Measurements from ENCODE around the gene AUTS2.
"Not testable (repeated sequence)": the region's sequence is repeated elsewhere in the genome, so short reads cannot be mapped to it uniquely, and the experiment has no call there.

Gene AUTS2

GRCh38 chr7:69782917-69783684, 184.8 kb downstream of the AUTS2 start:
- Histone ChIP-seq H3K27ac (ENCODE audit: low read length) (no peak overlapping the region), H3K36me3 (ENCODE audit: control insufficient read depth, insufficient read depth, low read length) (no peaks in the 10 kb centered on the region), H3K4me1 (ENCODE audit: control insufficient read depth, insufficient read depth, low read length) (no peaks in the 10 kb centered on the region), H3K27me3 (ENCODE audit: control insufficient read depth, insufficient read depth, low read length) (no peaks in the 10 kb centered on the region), H3K9me3 (ENCODE audit: control insufficient read depth, insufficient read depth, low read length) (no peaks in the 10 kb centered on the region), H3K4me3 (ENCODE audit: low read length) (no peak overlapping the region)
- no CpG with 5 or more reads among the region's 7 CpGs for WGBS (ENCODE audit: insufficient coverage, insufficient read length)
- DNase-seq (ENCODE audit: low read depth, low spot score), result no peak

GRCh38 chr7:69786130-69786529, 187.9 kb downstream of the AUTS2 start:
- DNase-seq (ENCODE audit: low read depth, low spot score); H3K4me3 ChIP-seq (ENCODE audit: low read length); H3K27me3 ChIP-seq (ENCODE audit: control insufficient read depth, insufficient read depth, low read length); H3K9me3 ChIP-seq (ENCODE audit: control insufficient read depth, insufficient read depth, low read length); H3K4me1 ChIP-seq (ENCODE audit: control insufficient read depth, insufficient read depth, low read length); H3K36me3 ChIP-seq (ENCODE audit: control insufficient read depth, insufficient read depth, low read length); H3K27ac ChIP-seq (ENCODE audit: low read length): not testable (repeated sequence)
- WGBS (ENCODE audit: insufficient coverage, insufficient read length), result no CpG with 5 or more reads among the region's 6 CpGs

GRCh38 chr7:69786730-69787395, 188.6 kb downstream of the AUTS2 start:
- no CpG with 5 or more reads among the region's 3 CpGs for WGBS (ENCODE audit: insufficient coverage, insufficient read length)
- H3K27me3 ChIP-seq (ENCODE audit: control insufficient read depth, insufficient read depth, low read length), result no peaks in the 10 kb centered on the region
- no peaks in the 10 kb centered on the region for H3K4me1 ChIP-seq (ENCODE audit: control insufficient read depth, insufficient read depth, low read length)
- DNase-seq (ENCODE audit: low read depth, low spot score), result no peak
- H3K36me3 ChIP-seq (ENCODE audit: control insufficient read depth, insufficient read depth, low read length), result no peaks in the 10 kb centered on the region
- H3K27ac ChIP-seq (ENCODE audit: low read length), result no peak overlapping the region
- H3K4me3 ChIP-seq (ENCODE audit: low read length), result no peak overlapping the region
- no peaks in the 10 kb centered on the region for H3K9me3 ChIP-seq (ENCODE audit: control insufficient read depth, insufficient read depth, low read length)

- H3K27ac ChIP-seq (ENCODE audit: low read length), result no peak overlapping the region
- no CpG with 5 or more reads among the region's 5 CpGs for WGBS (ENCODE audit: insufficient coverage, insufficient read length)
- H3K36me3 ChIP-seq (ENCODE audit: control insufficient read depth, insufficient read depth, low read length), result no peaks in the 10 kb centered on the region
- DNase-seq (ENCODE audit: low read depth, low spot score), result no peak
- H3K4me3 ChIP-seq (ENCODE audit: low read length), result no peak overlapping the region
- no peaks in the 10 kb centered on the region for H3K4me1 ChIP-seq (ENCODE audit: control insufficient read depth, insufficient read depth, low read length)
- no peaks in the 10 kb centered on the region for H3K27me3 ChIP-seq (ENCODE audit: control insufficient read depth, insufficient read depth, low read length)
- no peaks in the 10 kb centered on the region for H3K9me3 ChIP-seq (ENCODE audit: control insufficient read depth, insufficient read depth, low read length)
These were observed 189.6 kb downstream of the AUTS2 start for GRCh38 chr7:69787736-69788431.

- no peaks in the 10 kb centered on the region for H3K27me3 ChIP-seq (ENCODE audit: control insufficient read depth, insufficient read depth, low read length)
- no peak for DNase-seq (ENCODE audit: low read depth, low spot score)
- H3K4me3 ChIP-seq (ENCODE audit: low read length), result no peak overlapping the region
- no peaks in the 10 kb centered on the region for H3K36me3 ChIP-seq (ENCODE audit: control insufficient read depth, insufficient read depth, low read length)
- H3K27ac ChIP-seq (ENCODE audit: low read length), result no peak overlapping the region
- H3K4me1 ChIP-seq (ENCODE audit: control insufficient read depth, insufficient read depth, low read length), result no peaks in the 10 kb centered on the region
- WGBS (ENCODE audit: insufficient coverage, insufficient read length), result no CpG with 5 or more reads among the region's 2 CpGs
- H3K9me3 ChIP-seq (ENCODE audit: control insufficient read depth, insufficient read depth, low read length), result no peaks in the 10 kb centered on the region
These were observed 191.3 kb downstream of the AUTS2 start for GRCh38 chr7:69789563-69789962.

- H3K4me3 ChIP-seq (ENCODE audit: low read length), result no peak overlapping the region
- no peaks in the 10 kb centered on the region for H3K9me3 ChIP-seq (ENCODE audit: control insufficient read depth, insufficient read depth, low read length)
- H3K27me3 ChIP-seq (ENCODE audit: control insufficient read depth, insufficient read depth, low read length), result no peaks in the 10 kb centered on the region
- DNase-seq (ENCODE audit: low read depth, low spot score), result no peak
- H3K4me1 ChIP-seq (ENCODE audit: control insufficient read depth, insufficient read depth, low read length), result no peaks in the 10 kb centered on the region
- no peaks in the 10 kb centered on the region for H3K36me3 ChIP-seq (ENCODE audit: control insufficient read depth, insufficient read depth, low read length)
- H3K27ac ChIP-seq (ENCODE audit: low read length), result no peak overlapping the region
- WGBS (ENCODE audit: insufficient coverage, insufficient read length), result no CpG with 5 or more reads among the region's 7 CpGs
These were observed 192.9 kb downstream of the AUTS2 start for GRCh38 chr7:69790977-69791724.

- Histone ChIP-seq H3K9me3 (ENCODE audit: control insufficient read depth, insufficient read depth, low read length) (no peaks in the 10 kb centered on the region), H3K27ac (ENCODE audit: low read length) (no peak overlapping the region), H3K4me1 (ENCODE audit: control insufficient read depth, insufficient read depth, low read length) (no peaks in the 10 kb centered on the region), H3K27me3 (ENCODE audit: control insufficient read depth, insufficient read depth, low read length) (no peaks in the 10 kb centered on the region), H3K36me3 (ENCODE audit: control insufficient read depth, insufficient read depth, low read length) (no peaks in the 10 kb centered on the region), H3K4me3 (ENCODE audit: low read length) (no peak overlapping the region)
- DNase-seq (ENCODE audit: low read depth, low spot score), result no peak
- no CpG with 5 or more reads among the region's 1 CpG for WGBS (ENCODE audit: insufficient coverage, insufficient read length)
These were observed 193.5 kb downstream of the AUTS2 start for GRCh38 chr7:69791739-69792138.

- Histone ChIP-seq H3K36me3 (ENCODE audit: control insufficient read depth, insufficient read depth, low read length) (no peaks in the 10 kb centered on the region), H3K27ac (ENCODE audit: low read length) (no peak overlapping the region), H3K4me3 (ENCODE audit: low read length) (no peak overlapping the region), H3K4me1 (ENCODE audit: control insufficient read depth, insufficient read depth, low read length) (no peaks in the 10 kb centered on the region), H3K27me3 (ENCODE audit: control insufficient read depth, insufficient read depth, low read length) (no peaks in the 10 kb centered on the region), H3K9me3 (ENCODE audit: control insufficient read depth, insufficient read depth, low read length) (no peaks in the 10 kb centered on the region)
- WGBS (ENCODE audit: insufficient coverage, insufficient read length), result no CpG with 5 or more reads among the region's 5 CpGs
- DNase-seq (ENCODE audit: low read depth, low spot score), result no peak
These were observed 197.7 kb downstream of the AUTS2 start for GRCh38 chr7:69795932-69796331.

GRCh38 chr7:69796416-69796815, 198.1 kb downstream of the AUTS2 start:
- H3K4me1 ChIP-seq (ENCODE audit: control insufficient read depth, insufficient read depth, low read length), result no peaks in the 10 kb centered on the region
- no peaks in the 10 kb centered on the region for H3K36me3 ChIP-seq (ENCODE audit: control insufficient read depth, insufficient read depth, low read length)
- no peak overlapping the region for H3K27ac ChIP-seq (ENCODE audit: low read length)
- no peak overlapping the region for H3K4me3 ChIP-seq (ENCODE audit: low read length)
- no CpG with 5 or more reads among the region's 2 CpGs for WGBS (ENCODE audit: insufficient coverage, insufficient read length)
- no peaks in the 10 kb centered on the region for H3K27me3 ChIP-seq (ENCODE audit: control insufficient read depth, insufficient read depth, low read length)
- no peak for DNase-seq (ENCODE audit: low read depth, low spot score)
- no peaks in the 10 kb centered on the region for H3K9me3 ChIP-seq (ENCODE audit: control insufficient read depth, insufficient read depth, low read length)

- no peaks in the 10 kb centered on the region for H3K4me1 ChIP-seq (ENCODE audit: control insufficient read depth, insufficient read depth, low read length)
- no peaks in the 10 kb centered on the region for H3K36me3 ChIP-seq (ENCODE audit: control insufficient read depth, insufficient read depth, low read length)
- DNase-seq (ENCODE audit: low read depth, low spot score), result no peak
- no peaks in the 10 kb centered on the region for H3K9me3 ChIP-seq (ENCODE audit: control insufficient read depth, insufficient read depth, low read length)
- H3K27me3 ChIP-seq (ENCODE audit: control insufficient read depth, insufficient read depth, low read length), result no peaks in the 10 kb centered on the region
- no CpG with 5 or more reads among the region's 4 CpGs for WGBS (ENCODE audit: insufficient coverage, insufficient read length)
- H3K4me3 ChIP-seq (ENCODE audit: low read length), result no peak overlapping the region
- no peak overlapping the region for H3K27ac ChIP-seq (ENCODE audit: low read length)
These were observed 200.9 kb downstream of the AUTS2 start for GRCh38 chr7:69799048-69799697.
